ENCODE results near the gene PIGS. TPM values are rescaled to one million over a fixed set of nuclear protein-coding genes. Genes with fewer than 3 reads are reported as not detected.
"Not testable (repeated sequence)": the region's sequence is repeated elsewhere in the genome, so short reads cannot be mapped to it uniquely, and the experiment has no call there.

The PIGS gene
- total RNA-seq, 2 donors from 2014 or later, result 68.7 to 131 TPM

- DNase-seq (ENCODE audit: low spot score), result no peak
- Histone ChIP-seq H3K27me3 (replicated peaks; ENCODE audit: insufficient read depth) (no peaks in the 10 kb centered on the region), H3K4me1 (replicated peaks) (no peaks in the 10 kb centered on the region), H3K27ac (no peak overlapping the region), H3K36me3 (no peaks in the 10 kb centered on the region), H3K4me3 (no peak overlapping the region), H3K9me3 (no peaks in the 10 kb centered on the region)
- 94% methylated on average over 4 of the region's 4 CpGs for WGBS
- intact Hi-C loops (cut with DNase I), result no loop called here
- TF ChIP-seq POLR2AphosphoS5 (IDR thresholded peaks at IDR 0.05) (no peak), CTCF (IDR thresholded peaks at IDR 0.05) (no peak), POLR2A (IDR thresholded peaks at IDR 0.05) (no peak)
Measured at GRCh38 chr17:28579526-28579925, 8.2 kb upstream of the PIGS start.

- Histone ChIP-seq H3K4me3 (no peak overlapping the region), H3K4me1 (replicated peaks) (no peaks in the 10 kb centered on the region), H3K27ac (no peak overlapping the region), H3K27me3 (replicated peaks; ENCODE audit: insufficient read depth) (no peaks in the 10 kb centered on the region), H3K9me3 (no peaks in the 10 kb centered on the region), H3K36me3 (no peaks in the 10 kb centered on the region)
- TF ChIP-seq CTCF (IDR thresholded peaks at IDR 0.05), result no peak
- no peak for TF ChIP-seq POLR2A (IDR thresholded peaks at IDR 0.05)
- no peak for TF ChIP-seq POLR2AphosphoS5 (IDR thresholded peaks at IDR 0.05)
- DNase-seq (ENCODE audit: low spot score), result no peak
- intact Hi-C loops (cut with DNase I), result no loop called here
- WGBS, result 94% methylated on average over 8 of the region's 8 CpGs
Measured at GRCh38 chr17:28578246-28579195, 7.2 kb upstream of the PIGS start.

- intact Hi-C loops (cut with DNase I), result no loop called here
- TF ChIP-seq POLR2A (IDR thresholded peaks at IDR 0.05), result no peak
- no peak for TF ChIP-seq CTCF (IDR thresholded peaks at IDR 0.05)
- TF ChIP-seq POLR2AphosphoS5 (IDR thresholded peaks at IDR 0.05), result no peak
- no peaks in the 10 kb centered on the region for H3K36me3 ChIP-seq
- no peak overlapping the region for H3K4me3 ChIP-seq
- H3K27ac ChIP-seq, result peak overlapping the region in 1 of 2 donors; percentile 34
- WGBS, result 98% methylated on average over 3 of the region's 3 CpGs
- peaks cover under 1% of the 10 kb centered on the region for H3K4me1 ChIP-seq (replicated peaks)
- no peaks in the 10 kb centered on the region for H3K9me3 ChIP-seq
- H3K27me3 ChIP-seq (replicated peaks; ENCODE audit: insufficient read depth), result no peaks in the 10 kb centered on the region
- DNase-seq (ENCODE audit: low spot score), result no peak
Measured at GRCh38 chr17:28577466-28577824, 6.1 kb upstream of the PIGS start.

- 5% methylated on average over 26 of the region's 26 CpGs for WGBS
- Histone ChIP-seq H3K36me3 (no peaks in the 10 kb centered on the region), H3K4me1 (replicated peaks) (peaks cover 6% of the 10 kb centered on the region), H3K27me3 (replicated peaks; ENCODE audit: insufficient read depth) (no peaks in the 10 kb centered on the region), H3K4me3 (peak within 1 kb of the TSS in 1 of 2 donors; percentile 21), H3K27ac (peak within 1 kb of the TSS; percentile 34 to 35), H3K9me3 (no peaks in the 10 kb centered on the region)
- TF ChIP-seq CTCF (IDR thresholded peaks at IDR 0.05) (peak in 2 of 4 experiments; percentile 8 to 19), POLR2AphosphoS5 (IDR thresholded peaks at IDR 0.05) (peak; percentile 100), POLR2A (IDR thresholded peaks at IDR 0.05) (peak; percentile 100)
- peak; percentile 98 for DNase-seq (ENCODE audit: low spot score)
- intact Hi-C loops (cut with DNase I), result no loop called here
Measured at GRCh38 chr17:28576758-28577465, 5.6 kb upstream of the PIGS start, which contains the start of gene ALDOC. Gene ALDOC, minus strand, starts transcription at chr17:28576895. Its CDS starts 1,363 bp downstream, at chr17:28575532.

- H3K4me1 ChIP-seq (replicated peaks); H3K4me3 ChIP-seq; H3K9me3 ChIP-seq; intact Hi-C loops (cut with DNase I); H3K27me3 ChIP-seq (replicated peaks; ENCODE audit: insufficient read depth); DNase-seq (ENCODE audit: low spot score); H3K36me3 ChIP-seq; H3K27ac ChIP-seq: not testable (repeated sequence)
- 52% methylated on average over 3 of the region's 3 CpGs for WGBS
Measured at GRCh38 chr17:28576016-28576415, 4.7 kb upstream of the PIGS start.
